Measurements from ENCODE around the gene CENPV.
"Not testable (repeated sequence)": the region's sequence is repeated elsewhere in the genome, so short reads cannot be mapped to it uniquely, and the experiment has no call there.

DNA sequence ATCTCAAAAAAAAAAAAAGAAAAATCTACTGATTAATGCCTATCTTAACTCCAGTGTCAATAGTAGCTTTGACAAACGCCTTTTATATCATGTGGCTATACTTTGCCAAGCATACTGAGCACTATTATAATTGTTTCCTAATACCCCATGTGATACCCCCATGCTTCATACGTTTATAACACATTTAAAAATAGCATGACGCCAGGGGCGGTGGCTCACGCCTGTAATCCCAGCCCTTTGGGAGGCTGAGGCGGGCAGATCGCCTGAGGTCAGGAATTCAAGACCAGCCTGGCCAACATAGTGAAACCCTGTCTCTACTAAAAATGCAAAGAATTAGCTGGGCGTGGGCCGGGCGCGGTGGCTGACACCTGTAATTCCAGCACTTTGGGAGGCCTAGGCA, 39.2 kb upstream of the CENPV start:
- TF ChIP-seq EZH2 (IDR thresholded peaks at IDR 0.05), result not testable (repeated sequence)
- TF ChIP-seq, protein P1, sequence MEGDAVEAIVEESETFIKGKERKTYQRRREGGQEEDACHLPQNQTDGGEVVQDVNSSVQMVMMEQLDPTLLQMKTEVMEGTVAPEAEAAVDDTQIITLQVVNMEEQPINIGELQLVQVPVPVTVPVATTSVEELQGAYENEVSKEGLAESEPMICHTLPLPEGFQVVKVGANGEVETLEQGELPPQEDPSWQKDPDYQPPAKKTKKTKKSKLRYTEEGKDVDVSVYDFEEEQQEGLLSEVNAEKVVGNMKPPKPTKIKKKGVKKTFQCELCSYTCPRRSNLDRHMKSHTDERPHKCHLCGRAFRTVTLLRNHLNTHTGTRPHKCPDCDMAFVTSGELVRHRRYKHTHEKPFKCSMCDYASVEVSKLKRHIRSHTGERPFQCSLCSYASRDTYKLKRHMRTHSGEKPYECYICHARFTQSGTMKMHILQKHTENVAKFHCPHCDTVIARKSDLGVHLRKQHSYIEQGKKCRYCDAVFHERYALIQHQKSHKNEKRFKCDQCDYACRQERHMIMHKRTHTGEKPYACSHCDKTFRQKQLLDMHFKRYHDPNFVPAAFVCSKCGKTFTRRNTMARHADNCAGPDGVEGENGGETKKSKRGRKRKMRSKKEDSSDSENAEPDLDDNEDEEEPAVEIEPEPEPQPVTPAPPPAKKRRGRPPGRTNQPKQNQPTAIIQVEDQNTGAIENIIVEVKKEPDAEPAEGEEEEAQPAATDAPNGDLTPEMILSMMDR (IDR thresholded peaks at IDR 0.05), result not testable (repeated sequence)

Measured in neural progenitor cell (in vitro differentiated cells).